HepG2 (cell line): ENCODE measurements around the gene SERPINA9. TPM values are rescaled to one million over a fixed set of nuclear protein-coding genes. Genes with fewer than 3 reads are reported as not detected.

Source experiments
- EED ChIP-seq: sonication (generic); formaldehyde crosslinking; IDR thresholded peaks from 2 replicates; pipeline ENCODE4 v1.5.0; 2020; ENCODE audit warnings: mild to moderate bottlenecking, missing genetic modification reagents
- HCFC1 ChIP-seq: fragments of 150-350 bp; IDR thresholded peaks from 2 replicates; pipeline ENCODE4 v1.6.1; 2014; ENCODE audit warnings: low read depth, low read length
- HDAC1 ChIP-seq: sonication (generic); formaldehyde crosslinking; IDR thresholded peaks from 2 replicates; pipeline ENCODE4 v1.5.1; 2020; ENCODE audit warnings: mild to moderate bottlenecking, missing genetic modification reagents
- HHEX ChIP-seq: IDR thresholded peaks from 2 replicates; pipeline ENCODE4 v1.6.1; 2016; ENCODE audit warnings: control low read depth
- ISX ChIP-seq: sonication (generic); formaldehyde crosslinking; conservative IDR thresholded peaks from 2 replicates; pipeline ENCODE4 v1.5.0; 2020; ENCODE audit warnings: missing genetic modification reagents
- KLF16 ChIP-seq, 2 experiments: sonication (generic) in 1 of 2; formaldehyde crosslinking in 1 of 2; IDR thresholded peaks; 2 replicates each; pipeline versions ENCODE4 v1.6.1 to v1.8.0; 2016 to 2023; ENCODE audit warnings: missing genetic modification reagents in 2 of 2, missing compliant biosample characterization in 1 of 2
- MNT ChIP-seq: fragments of 450-650 bp; IDR thresholded peaks from 2 replicates; pipeline ENCODE4 v1.6.1; 2016
- NFKB2 ChIP-seq: sonication (generic); formaldehyde crosslinking; IDR thresholded peaks from 2 replicates; pipeline ENCODE4 v1.4.0; 2020; ENCODE audit warnings: missing genetic modification reagents, borderline replicate concordance
- PHB2 ChIP-seq: fragments of 450-650 bp; IDR thresholded peaks from 2 replicates; pipeline ENCODE4 v1.6.1; 2018; ENCODE audit not compliant: partially characterized antibody
- PLRG1 ChIP-seq: fragments of 450-650 bp; conservative IDR thresholded peaks from 2 replicates; pipeline ENCODE4 v1.6.1; 2016
- RBFOX2 ChIP-seq: fragments of 200-400 bp; formaldehyde crosslinking; IDR thresholded peaks from 2 replicates; pipeline ENCODE4 v1.6.1; 2017; ENCODE audit warnings: low read depth, mild to moderate bottlenecking, low read length
- STAG1 ChIP-seq: sonication (generic); formaldehyde crosslinking; IDR thresholded peaks from 2 replicates; pipeline ENCODE4 v1.4.0; 2020; ENCODE audit warnings: missing genetic modification reagents
- ZFP41 ChIP-seq: sonication (generic); formaldehyde crosslinking; IDR thresholded peaks from 2 replicates; pipeline ENCODE4 v1.4.0; 2020; ENCODE audit warnings: mild to moderate bottlenecking, missing genetic modification reagents, borderline replicate concordance
- ZNF264 ChIP-seq: sonication (generic); formaldehyde crosslinking; IDR thresholded peaks from 2 replicates; pipeline ENCODE4 v1.4.0; 2020; ENCODE audit warnings: missing genetic modification reagents
- ZNF446 ChIP-seq: sonication (generic); formaldehyde crosslinking; IDR thresholded peaks from 2 replicates; pipeline ENCODE4 v1.5.0; 2020; ENCODE audit warnings: mild to moderate bottlenecking, missing genetic modification reagents
- ZNF460 ChIP-seq: sonication (generic); formaldehyde crosslinking; IDR thresholded peaks from 2 replicates; pipeline ENCODE4 v1.5.1; 2020; ENCODE audit warnings: missing genetic modification reagents, mild to moderate bottlenecking, borderline replicate concordance
- ZNF552 ChIP-seq: sonication (generic); formaldehyde crosslinking; IDR thresholded peaks from 2 replicates; pipeline ENCODE4 v1.9.0; 2022; ENCODE audit warnings: missing genetic modification reagents, mild to moderate bottlenecking, borderline replicate concordance
- ZNF747 ChIP-seq: sonication (generic); formaldehyde crosslinking; IDR thresholded peaks from 2 replicates; pipeline ENCODE4 v1.8.1; 2023; ENCODE audit warnings: missing genetic modification reagents, mild to moderate bottlenecking, borderline replicate concordance
- ZNF781 ChIP-seq: sonication (generic); formaldehyde crosslinking; IDR thresholded peaks from 2 replicates; pipeline ENCODE4 v1.5.1; 2020; ENCODE audit warnings: borderline replicate concordance, mild to moderate bottlenecking, missing genetic modification reagents; ENCODE audit errors: not compliant biosample characterization
- ZSCAN21 ChIP-seq: sonication (generic); formaldehyde crosslinking; IDR thresholded peaks from 2 replicates; pipeline ENCODE4 v1.8.0; 2022; ENCODE audit warnings: mild to moderate bottlenecking, missing genetic modification reagents, moderate library complexity, borderline replicate concordance
- ZSCAN9 ChIP-seq: IDR thresholded peaks from 2 replicates; pipeline ENCODE4 v1.6.1; 2016; ENCODE audit warnings: borderline replicate concordance
- polyA plus RNA-seq, 8 experiments: library from polyadenylated mRNA; depleted of rRNA in 3 of 8; stranded (reverse) in 7 of 8; unstranded in 1 of 8; fragments of >200 nt; fragmentation: Illumina TruSeq in 4 of 8; extraction: Trizol in 4 of 8; gene quantifications; 2 replicates each; pipeline versions ENCODE4 v1.2.1 to v1.2.3, GENCODE V29; 2011 to 2016; ENCODE audit warnings: low read depth in 4 of 8, missing spikeins in 1 of 8, mixed read lengths in 1 of 8; ENCODE audit not compliant: insufficient read depth in 1 of 8
- total RNA-seq, 5 experiments: library from RNA; depleted of rRNA; stranded (reverse); fragments of >200 nt; fragmentation: Illumina TruSeq; extraction: Trizol; gene quantifications; 2 replicates each; pipeline ENCODE4 v1.2.3, GENCODE V29; 2016; ENCODE audit warnings: low read depth in 1 of 5
- TF ChIP-seq, protein P1 (sequence below): IDR thresholded peaks from 2 replicates; pipeline ENCODE4 v1.6.1; 2018; ENCODE audit warnings: missing genetic modification reagents, mild to moderate bottlenecking, missing compliant biosample characterization
- TF ChIP-seq, protein P2 (sequence below): IDR thresholded peaks from 2 replicates; pipeline ENCODE4 v1.6.1; 2016; ENCODE audit warnings: missing biosample characterization, missing genetic modification reagents, low read depth

SERPINA9 gene
- total and polyA plus RNA-seq, 2 of the 13 experiments (the other 11 are each of a cell fraction or from before 2014, with no cell fraction given), result 0.21 TPM; not detected in 1

GRCh38 chr14:94521375-94522114 lies 45.5 kb upstream of the SERPINA9 start (continued):
- TF ChIP-seq, protein P1, sequence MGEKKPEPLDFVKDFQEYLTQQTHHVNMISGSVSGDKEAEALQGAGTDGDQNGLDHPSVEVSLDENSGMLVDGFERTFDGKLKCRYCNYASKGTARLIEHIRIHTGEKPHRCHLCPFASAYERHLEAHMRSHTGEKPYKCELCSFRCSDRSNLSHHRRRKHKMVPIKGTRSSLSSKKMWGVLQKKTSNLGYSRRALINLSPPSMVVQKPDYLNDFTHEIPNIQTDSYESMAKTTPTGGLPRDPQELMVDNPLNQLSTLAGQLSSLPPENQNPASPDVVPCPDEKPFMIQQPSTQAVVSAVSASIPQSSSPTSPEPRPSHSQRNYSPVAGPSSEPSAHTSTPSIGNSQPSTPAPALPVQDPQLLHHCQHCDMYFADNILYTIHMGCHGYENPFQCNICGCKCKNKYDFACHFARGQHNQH (CRISPR knock-in tag), result 0 out of 2 replicates have a peak, but pooled peaks have one; percentile 3
- peak; percentile 54 for TF ChIP-seq STAG1
- TF ChIP-seq KLF16 (CRISPR knock-in tag; IDR thresholded peaks at IDR 0.05), result 0 out of 4 replicates have a peak, but pooled peaks of 1 of the 2 experiments have one; percentile 8
- no peak for TF ChIP-seq PHB2
- no peak for TF ChIP-seq MNT
- TF ChIP-seq EED, result no peak
- no peak for TF ChIP-seq ZFP41
- TF ChIP-seq ZNF264, result no peak
- TF ChIP-seq HCFC1, result no peak
- TF ChIP-seq ZNF460 (CRISPR knock-in tag), result no peak
- 0 out of 2 replicates have a peak, but pooled peaks have one; percentile 39 for TF ChIP-seq RBFOX2
- 0 out of 2 replicates have a peak, but pooled peaks have one; percentile 3 for TF ChIP-seq HDAC1 (CRISPR knock-in tag)
- TF ChIP-seq NFKB2 (CRISPR knock-in tag), result no peak
- TF ChIP-seq ZNF747, result peak; percentile 19; the same call in 1 of the 2 replicates
- TF ChIP-seq ISX (CRISPR knock-in tag), result no peak
- TF ChIP-seq ZSCAN21, result no peak
- TF ChIP-seq ZSCAN9 (CRISPR knock-in tag), result no peak
- TF ChIP-seq, protein P2, sequence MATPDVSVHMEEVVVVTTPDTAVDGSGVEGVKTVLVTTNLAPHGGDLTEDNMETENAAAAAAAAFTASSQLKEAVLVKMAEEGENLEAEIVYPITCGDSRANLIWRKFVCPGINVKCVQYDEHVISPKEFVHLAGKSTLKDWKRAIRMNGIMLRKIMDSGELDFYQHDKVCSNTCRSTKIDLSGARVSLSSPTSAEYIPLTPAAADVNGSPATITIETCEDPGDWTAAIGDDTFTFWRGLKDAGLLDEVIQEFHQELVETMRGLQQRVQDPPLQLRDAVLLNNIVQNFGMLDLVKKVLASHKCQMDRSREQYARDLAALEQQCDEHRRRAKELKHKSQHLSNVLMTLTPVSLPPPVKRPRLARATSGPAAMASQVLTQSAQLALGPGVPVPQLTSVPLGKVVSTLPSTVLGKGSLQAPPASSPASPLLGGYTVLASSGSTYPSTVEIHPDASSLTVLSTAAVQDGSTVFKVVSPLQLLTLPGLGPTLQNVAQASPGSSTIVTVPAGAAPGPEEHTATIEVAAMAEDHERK, result no peak
- TF ChIP-seq ZNF552 (CRISPR knock-in tag), result 0 out of 2 replicates have a peak, but pooled peaks have one; percentile 42
- TF ChIP-seq PLRG1, result no peak
- no peak for TF ChIP-seq ZNF446 (CRISPR knock-in tag)
- TF ChIP-seq ZNF781, result no peak
- no peak for TF ChIP-seq HHEX (CRISPR knock-in tag)
